Left lung (tissue), 14 donors: ENCODE data around the gene OR52L1. TPM values are rescaled to one million over a fixed set of nuclear protein-coding genes. Genes with fewer than 3 reads are reported as not detected.
A peak's percentile ranks its signal among the peaks of the same experiment; 100 is the strongest.

ENCODE experiments used
- ATAC-seq: fragments of 200-7000 bp; cut with Tn5 transposase; one replicate; pipeline ENCODE4 v1.9.1; 2020; ENCODE audit warnings: moderate library complexity
- DNase-seq, 4 donors: peaks; one replicate each; pipeline ENCODE4 v3.0.0-alpha.2; 2013 to 2020
- H3K27ac ChIP-seq, 2 donors: fragments of 200-600 bp; sonication (generic) in 1 of 2; one replicate each; pipeline versions ENCODE4 v1.5.0 to v1.8.0; 2020 to 2021
- H3K27me3 ChIP-seq, 2 donors: fragments of 200-600 bp; sonication (generic) in 1 of 2; one replicate each; pipeline versions ENCODE4 v1.5.0 to v1.8.0; 2020 to 2021
- H3K36me3 ChIP-seq, 2 donors: fragments of 200-600 bp; sonication (generic) in 1 of 2; one replicate each; pipeline versions ENCODE4 v1.5.0 to v1.8.0; 2020 to 2021
- H3K4me1 ChIP-seq, 2 donors: fragments of 200-600 bp; one replicate each; pipeline ENCODE4 v1.8.0; 2021
- H3K4me3 ChIP-seq, 2 donors: fragments of 200-600 bp; sonication (generic) in 1 of 2; one replicate each; pipeline versions ENCODE4 v1.5.0 to v1.8.0; 2020 to 2021; ENCODE audit warnings: mild to moderate bottlenecking in 1 of 2
- H3K9me3 ChIP-seq, 2 donors: fragments of 200-600 bp; sonication (generic) in 1 of 2; one replicate each; pipeline versions ENCODE4 v1.5.0 to v1.8.0; 2020 to 2021
- intact Hi-C, 2 donors: fragments of 100-400 bp; cut with DNase I; formaldehyde crosslinking; loops; one replicate each; pipeline versions ENCODE4 v1.11.2 to v1.14.2; 2022
- long read RNA-seq, 12 donors: library from polyadenylated mRNA in 2 of 12; unstranded in 2 of 12; transcript quantifications; one replicate each; pipeline ENCODE4 v2.0.0 and lab custom pipeline, GENCODE V29; 2019 to 2026
- polyA plus RNA-seq, 6 donors: library from polyadenylated mRNA; unstranded; fragments of 120-200 nt; gene quantifications; one replicate each; pipeline ENCODE4 v1.2.1, GENCODE V29; 2013; ENCODE audit not compliant: insufficient read length in 6 of 6
- total RNA-seq, 2 donors: library from RNA; stranded (reverse); fragmentation: NEBNext Ultra II Directional; extraction: Animal tissue kit (Norgen Biotek cat#: 25700); gene quantifications; one replicate each; pipeline ENCODE4 v1.2.1, GENCODE V29; 2021
- TF ChIP-seq, protein P1 (sequence below), 2 donors: fragments of 200-600 bp; sonication (generic) in 1 of 2; IDR thresholded peaks; one replicate each; pipeline versions ENCODE4 v1.5.0 to v1.8.0; 2021; ENCODE audit warnings: antibody characterized with exemption in 2 of 2
- donor health status: DM: no; HTN: yes; CAD: no.
- donor health status: DM: no; HTN: no; CAD: no.

Gene OR52L1
- total RNA-seq, result not detected
- not detected for polyA plus RNA-seq
- long read RNA-seq, donor 1, result 0 reads
- long read RNA-seq, donor 2, result 0 reads
- long read RNA-seq, donor 3, result 0 reads
- long read RNA-seq, donor 4, result 0 reads
- long read RNA-seq, donor 5, result 0 reads
- long read RNA-seq, donor 6, result 0 reads
- long read RNA-seq, donor 7, result 0 reads
- long read RNA-seq, donor 8, result 0 reads
- long read RNA-seq, donor 9, result 0 reads
- long read RNA-seq, donor 10, result 0 reads
- long read RNA-seq, donor 11, result 0 reads
- long read RNA-seq, donor 12, result 0 reads

DNA sequence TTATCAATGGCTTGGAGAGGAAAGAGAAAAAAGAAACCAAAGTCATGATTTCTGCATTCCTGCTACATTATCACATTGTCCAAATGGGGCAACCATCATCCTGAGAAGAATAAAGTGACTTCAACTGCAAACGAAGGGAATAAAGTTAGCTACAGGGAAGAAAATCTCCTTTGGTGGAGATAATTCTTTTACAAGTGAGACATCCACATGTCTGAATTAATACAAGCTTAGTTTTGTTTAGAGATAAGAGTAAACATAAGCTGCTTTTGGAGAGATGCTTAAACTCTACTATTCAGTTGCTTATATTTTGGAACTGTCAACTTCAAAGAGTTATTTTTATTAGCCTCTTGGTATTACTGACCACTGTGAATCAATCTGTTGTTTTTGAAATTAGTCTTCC lies at the start of gene OR52L1:
Gene OR52L1, minus strand, starts transcription at position 101 of the 400 bp plus-strand sequence. Its CDS starts 55 bp downstream, at position 46.
- DNase-seq (no peak), ATAC-seq (no peak)
- TF ChIP-seq, protein P1, sequence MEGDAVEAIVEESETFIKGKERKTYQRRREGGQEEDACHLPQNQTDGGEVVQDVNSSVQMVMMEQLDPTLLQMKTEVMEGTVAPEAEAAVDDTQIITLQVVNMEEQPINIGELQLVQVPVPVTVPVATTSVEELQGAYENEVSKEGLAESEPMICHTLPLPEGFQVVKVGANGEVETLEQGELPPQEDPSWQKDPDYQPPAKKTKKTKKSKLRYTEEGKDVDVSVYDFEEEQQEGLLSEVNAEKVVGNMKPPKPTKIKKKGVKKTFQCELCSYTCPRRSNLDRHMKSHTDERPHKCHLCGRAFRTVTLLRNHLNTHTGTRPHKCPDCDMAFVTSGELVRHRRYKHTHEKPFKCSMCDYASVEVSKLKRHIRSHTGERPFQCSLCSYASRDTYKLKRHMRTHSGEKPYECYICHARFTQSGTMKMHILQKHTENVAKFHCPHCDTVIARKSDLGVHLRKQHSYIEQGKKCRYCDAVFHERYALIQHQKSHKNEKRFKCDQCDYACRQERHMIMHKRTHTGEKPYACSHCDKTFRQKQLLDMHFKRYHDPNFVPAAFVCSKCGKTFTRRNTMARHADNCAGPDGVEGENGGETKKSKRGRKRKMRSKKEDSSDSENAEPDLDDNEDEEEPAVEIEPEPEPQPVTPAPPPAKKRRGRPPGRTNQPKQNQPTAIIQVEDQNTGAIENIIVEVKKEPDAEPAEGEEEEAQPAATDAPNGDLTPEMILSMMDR (IDR thresholded peaks at IDR 0.05), result no peak
- H3K27me3 ChIP-seq, result peaks cover 0 to 3% of the 10 kb centered on the region in 2 donors
- intact Hi-C loops, result no loop called here
- no peak within 1 kb of the TSS for H3K4me3 ChIP-seq
- no peaks in the 10 kb centered on the region for H3K4me1 ChIP-seq
- H3K9me3 ChIP-seq, result no peaks in the 10 kb centered on the region
- no peak within 1 kb of the TSS for H3K27ac ChIP-seq
- H3K36me3 ChIP-seq, result no peaks in the 10 kb centered on the region

GRCh38 chr11:6030708-6031405 lies 44.1 kb upstream of the OR52L1 start, which contains the start of gene OR56A1:
Gene OR56A1, minus strand, starts transcription at chr11:6030758. Its CDS starts 3,066 bp downstream, at chr11:6027692.
- Histone ChIP-seq H3K36me3 (no peaks in the 10 kb centered on the region), H3K4me1 (no peaks in the 10 kb centered on the region), H3K27ac (no peak within 1 kb of the TSS), H3K4me3 (no peak within 1 kb of the TSS), H3K27me3 (peaks cover 0 to 10% of the 10 kb centered on the region in 2 donors), H3K9me3 (no peaks in the 10 kb centered on the region)
- ATAC-seq, result no peak
- DNase-seq, result no peak
- TF ChIP-seq, protein P1 (IDR thresholded peaks at IDR 0.05), result no peak
- intact Hi-C loops, result no loop called here

DNA sequence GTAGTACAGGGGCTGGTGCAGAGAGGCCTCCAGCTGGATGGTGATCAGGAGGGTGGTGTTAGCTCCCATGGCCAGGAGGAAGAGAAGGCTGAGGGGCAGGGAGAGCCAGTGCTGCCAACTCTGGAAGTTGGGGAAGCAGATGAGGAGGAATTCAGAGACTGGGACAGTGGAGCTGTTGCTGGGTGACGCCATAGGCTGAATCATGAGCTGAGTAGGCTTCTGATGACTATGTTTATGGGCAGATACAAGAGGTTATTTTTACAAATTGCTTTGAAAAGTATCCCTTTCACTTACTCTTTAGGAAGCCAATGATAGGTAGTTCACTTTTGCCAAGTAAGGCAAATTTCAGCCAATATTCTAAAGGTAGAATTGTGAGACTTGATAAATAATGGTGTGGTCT lies 40.7 kb upstream of the OR52L1 start:
- Histone ChIP-seq H3K27me3 (no peaks in the 10 kb centered on the region), H3K9me3 (no peaks in the 10 kb centered on the region), H3K4me1 (no peaks in the 10 kb centered on the region), H3K4me3 (no peak overlapping the region), H3K27ac (no peak overlapping the region), H3K36me3 (no peaks in the 10 kb centered on the region)
- ATAC-seq (no peak), DNase-seq (no peak)
- intact Hi-C loops, result no loop called here
- TF ChIP-seq, protein P1 (IDR thresholded peaks at IDR 0.05), result no peak

DNA sequence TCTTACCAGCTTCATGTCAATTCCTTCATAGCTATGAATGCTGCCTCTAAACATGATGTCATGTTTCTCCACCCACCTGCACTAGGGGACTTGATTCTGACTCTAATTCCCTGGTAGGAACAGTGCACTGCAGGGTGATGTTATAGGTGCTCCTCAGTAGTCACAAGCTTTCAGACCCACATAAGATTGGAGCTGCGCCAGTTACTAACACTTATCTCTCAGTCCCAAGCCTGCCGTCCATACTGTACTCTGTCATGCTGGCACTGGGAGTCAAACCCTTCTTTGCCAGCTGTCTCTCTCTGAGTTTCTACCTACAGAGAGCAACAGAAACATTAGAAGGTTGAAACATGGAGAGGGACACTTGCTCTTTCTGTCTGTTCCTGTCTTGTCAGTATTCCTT lies 38.3 kb upstream of the OR52L1 start:
- Histone ChIP-seq H3K4me3 (no peak overlapping the region), H3K9me3 (no peaks in the 10 kb centered on the region), H3K27ac (no peak overlapping the region), H3K4me1 (no peaks in the 10 kb centered on the region), H3K36me3 (no peaks in the 10 kb centered on the region), H3K27me3 (no peaks in the 10 kb centered on the region)
- ATAC-seq (no peak), DNase-seq (no peak)
- intact Hi-C loops, result no loop called here
- TF ChIP-seq, protein P1 (IDR thresholded peaks at IDR 0.05), result no peak

DNA sequence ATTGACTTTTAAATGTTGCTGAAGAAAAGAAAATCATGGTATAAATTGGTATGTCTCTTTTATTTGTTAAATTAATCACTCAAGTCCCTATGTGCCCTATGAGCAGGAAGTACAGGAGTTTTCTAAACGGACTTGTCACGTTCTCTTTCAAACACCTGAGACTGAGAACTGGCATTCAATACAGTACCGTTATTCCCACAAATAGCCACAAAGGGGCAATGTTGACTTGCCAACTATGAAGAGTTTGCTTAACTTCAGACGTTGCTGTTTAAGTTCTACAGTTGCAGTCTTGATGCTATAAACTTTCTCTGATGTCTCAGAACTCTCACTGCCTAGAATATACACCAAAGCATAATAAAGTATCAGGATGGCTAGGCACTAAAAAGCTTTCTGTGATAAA lies 36.2 kb upstream of the OR52L1 start:
- Histone ChIP-seq H3K27ac (no peak overlapping the region), H3K36me3 (no peaks in the 10 kb centered on the region), H3K9me3 (no peaks in the 10 kb centered on the region), H3K27me3 (no peaks in the 10 kb centered on the region), H3K4me3 (no peak overlapping the region), H3K4me1 (no peaks in the 10 kb centered on the region)
- TF ChIP-seq, protein P1 (IDR thresholded peaks at IDR 0.05), result peak; percentile 32 to 54
- ATAC-seq, result peak; percentile 84
- intact Hi-C loops, result loop anchor here in 1 of 2 donors (5.0 kb wide), 1 partner anchor 339 kb away; no protein-coding TSS in a partner anchor
- DNase-seq, result peak in 2 of 4 donors; percentile 18 to 62
